ENCODE data around the gene BASP1.

- no peak for TF ChIP-seq CTCF (IDR thresholded peaks at IDR 0.05)
- TF ChIP-seq POLR2A (IDR thresholded peaks at IDR 0.05): no peak
Observed at GRCh38 chr5:17213938-17214337, 3.5 kb upstream of the BASP1 start.
